HCT116 (cell line): ENCODE results near the gene BSCL2. TPM values are rescaled to one million over a fixed set of nuclear protein-coding genes. Genes with fewer than 3 reads are reported as not detected.

ENCODE experiments used
- ATAC-seq: fragments of 200-7000 bp; cut with Tn5 transposase; 2 replicates; pipeline ENCODE4 v1.9.1; 2020; ENCODE audit warnings: mild to moderate bottlenecking, moderate library complexity
- BruUV-seq: library from RNA; stranded (reverse); fragments of 400-500 nt; replicated peaks from 2 replicates; lab custom pipeline; 2021; lab: Mats Ljungman, UMichigan
- CTCF ChIA-PET: fragments of 300-600 bp; sonication (Branson Sonifier 250); formaldehyde crosslinking; loops from one replicate; lab custom pipeline; 2021; ENCODE audit warnings: antibody characterized with exemption; lab: Charles Lee
- POLR2A ChIA-PET: fragments of 300-600, 350-600 bp; sonication (Branson Sonifier 250); formaldehyde crosslinking; loops from one replicate; lab custom pipeline; 2021; ENCODE audit warnings: antibody characterized with exemption; lab: Charles Lee
- RAD21 ChIA-PET, 2 experiments: fragments of 300-600 bp; sonication (Branson Sonifier 250); formaldehyde crosslinking; loops; one replicate each; lab custom pipeline; 2023; ENCODE audit warnings: low total read pairs in 2 of 2; ENCODE audit not compliant: uncharacterized antibody in 2 of 2, unreplicated experiment in 2 of 2, low non-redundant PET in 1 of 2; lab: Charles Lee
- DNase-seq: peaks from one replicate; pipeline ENCODE4 v3.0.0-alpha.2; 2010; ENCODE audit warnings: low read depth, low spot score
- H2AFZ ChIP-seq: fragments of 200-600 bp; shearing (Covaris generic), sonication (generic); 2 replicates; pipeline ENCODE4 v1.6.1; 2017; ENCODE audit warnings: low read depth, mixed run types, mixed read lengths, antibody characterized with exemption, low read length; ENCODE audit not compliant: poor library complexity, severe bottlenecking
- H3K27ac ChIP-seq: 2 replicates; pipeline ENCODE4 v1.5.1; 2012; ENCODE audit warnings: low read depth, low read length
- H3K27me3 ChIP-seq: fragments of 200-600 bp; sonication (generic); 2 replicates; pipeline ENCODE4 v1.6.1; 2016; ENCODE audit warnings: mixed run types, low read length, mixed read lengths; ENCODE audit not compliant: insufficient read depth
- H3K36me3 ChIP-seq, 2 experiments: fragments of 200-500 bp in 1 of 2; fragments of 200-600 bp in 1 of 2; sonication (Bioruptor generic) in 1 of 2; sonication (generic) in 1 of 2; 2 replicates each; pipeline versions ENCODE4 v1.5.1 to v1.6.1; 2014 to 2016; ENCODE audit warnings: low read length in 2 of 2, inconsistent platforms in 1 of 2, mixed read lengths in 1 of 2, mixed run types in 1 of 2; ENCODE audit not compliant: insufficient read depth in 2 of 2, control insufficient read depth in 1 of 2
- H3K4me1 ChIP-seq, 2 experiments: fragments of 200-600 bp in 1 of 2; sonication (generic) in 1 of 2; 2 replicates each; pipeline versions ENCODE4 v1.5.1 to v1.6.1; 2012 to 2017; ENCODE audit warnings: low read length in 2 of 2, inconsistent platforms in 1 of 2, mild to moderate bottlenecking in 1 of 2, mixed read lengths in 1 of 2, mixed run types in 1 of 2, moderate library complexity in 1 of 2; ENCODE audit not compliant: insufficient read depth in 2 of 2, control insufficient read depth in 1 of 2
- H3K4me2 ChIP-seq: fragments of 200-600 bp; sonication (generic); 2 replicates; pipeline ENCODE4 v1.6.1; 2017; ENCODE audit warnings: mixed run types, low read length, mixed read lengths
- H3K4me3 ChIP-seq, 2 experiments: fragments of 200-600 bp in 1 of 2; sonication (generic) in 1 of 2; replicated peaks in 1 of 2; 2 replicates each; pipeline ENCODE4 v1.5.1; 2011 to 2016; ENCODE audit warnings: low read length in 2 of 2, control low read depth in 1 of 2, low read depth in 1 of 2, mild to moderate bottlenecking in 1 of 2, mixed read lengths in 1 of 2, mixed run types in 1 of 2
- H3K79me2 ChIP-seq: fragments of 200-600 bp; sonication (generic); 2 replicates; pipeline ENCODE4 v1.6.1; 2017; ENCODE audit warnings: mild to moderate bottlenecking, mixed run types, low read length, moderate library complexity, mixed read lengths; ENCODE audit not compliant: insufficient read depth
- H3K9ac ChIP-seq: fragments of 200-600 bp; sonication (generic); 2 replicates; pipeline ENCODE4 v1.6.1; 2016; ENCODE audit warnings: low read length, mixed read lengths
- H3K9me2 ChIP-seq: fragments of 200-600 bp; sonication (generic), shearing (Covaris generic); 2 replicates; pipeline ENCODE4 v1.6.1; 2017; ENCODE audit warnings: mixed run types, mild to moderate bottlenecking, moderate library complexity; ENCODE audit not compliant: insufficient read depth
- H3K9me3 ChIP-seq, 2 experiments: fragments of 200-500 bp in 1 of 2; fragments of 200-600 bp in 1 of 2; sonication (Bioruptor generic) in 1 of 2; sonication (generic) in 1 of 2; 2 replicates each; pipeline ENCODE4 v1.6.1; 2014 to 2017; ENCODE audit warnings: low read length in 2 of 2, mixed read lengths in 2 of 2, inconsistent platforms in 1 of 2, low read depth in 1 of 2, mild to moderate bottlenecking in 1 of 2, mixed run types in 1 of 2, moderate library complexity in 1 of 2; ENCODE audit not compliant: control insufficient read depth in 1 of 2, insufficient read depth in 1 of 2
- H4K20me1 ChIP-seq: fragments of 200-600 bp; sonication (generic), shearing (Covaris generic); 2 replicates; pipeline ENCODE4 v1.6.1; 2017; ENCODE audit warnings: mixed run types, mild to moderate bottlenecking, moderate library complexity; ENCODE audit not compliant: insufficient read depth
- CEBPB ChIP-seq: IDR thresholded peaks from 2 replicates; pipeline ENCODE4 v1.6.1; 2012; ENCODE audit warnings: low read depth
- CTCF ChIP-seq, 3 experiments: fragments of 200-600 bp in 1 of 3; sonication (generic) in 1 of 3; IDR thresholded peaks in 2 of 3; conservative IDR thresholded peaks in 1 of 3; 2 replicates each; pipeline ENCODE4 v1.5.1; 2012 to 2017; ENCODE audit warnings: low read depth in 2 of 3, low read length in 2 of 3, antibody characterized with exemption in 1 of 3, borderline replicate concordance in 1 of 3, control low read depth in 1 of 3, mild to moderate bottlenecking in 1 of 3, mixed read lengths in 1 of 3, mixed run types in 1 of 3, moderate library complexity in 1 of 3; ENCODE audit not compliant: insufficient read depth in 1 of 3
- ELF1 ChIP-seq: IDR thresholded peaks from 2 replicates; pipeline ENCODE4 v1.6.1; 2012; ENCODE audit warnings: low read depth, borderline replicate concordance
- EZH2 ChIP-seq: fragments of 200-600 bp; sonication (generic); IDR thresholded peaks from 2 replicates; pipeline ENCODE4 v1.6.1; 2017; ENCODE audit warnings: antibody characterized with exemption, mixed run types
- FOSL1 ChIP-seq: IDR thresholded peaks from 2 replicates; pipeline ENCODE4 v1.6.1; 2012; ENCODE audit warnings: low read depth
- MAX ChIP-seq: IDR thresholded peaks from 2 replicates; pipeline ENCODE4 v1.6.1; 2012
- POLR2A ChIP-seq: IDR thresholded peaks from 2 replicates; pipeline ENCODE4 v1.7.0; 2011; ENCODE audit warnings: borderline replicate concordance; ENCODE audit not compliant: insufficient read depth, insufficient read length; ENCODE audit errors: extremely low read depth
- RAD21 ChIP-seq: IDR thresholded peaks from 2 replicates; pipeline ENCODE4 v1.6.1; 2012; ENCODE audit warnings: low read depth, mild to moderate bottlenecking
- SIN3A ChIP-seq: IDR thresholded peaks from 2 replicates; pipeline ENCODE4 v1.6.1; 2012; ENCODE audit warnings: low read depth
- SRF ChIP-seq: IDR thresholded peaks from 2 replicates; pipeline ENCODE4 v1.6.1; 2012; ENCODE audit warnings: low read depth
- TCF7L2 ChIP-seq: IDR thresholded peaks from 2 replicates; pipeline ENCODE4 v1.7.0; 2011; ENCODE audit warnings: borderline replicate concordance, inconsistent platforms; ENCODE audit not compliant: insufficient read depth, insufficient read length; ENCODE audit errors: extremely low read depth
- YY1 ChIP-seq: IDR thresholded peaks from 2 replicates; pipeline ENCODE4 v1.6.1; 2011; ENCODE audit warnings: low read length, low read depth, moderate library complexity, mild to moderate bottlenecking; ENCODE audit not compliant: insufficient replicate concordance; ENCODE audit errors: extremely low read depth
- ZBTB33 ChIP-seq: IDR thresholded peaks from 2 replicates; pipeline ENCODE4 v1.6.1; 2011; ENCODE audit warnings: mild to moderate bottlenecking, low read length, moderate library complexity; ENCODE audit not compliant: insufficient replicate concordance; ENCODE audit errors: extremely low read depth
- intact Hi-C: fragments of 100-400 bp; cut with micrococcal nuclease; formaldehyde crosslinking; loops from 2 replicates; pipeline ENCODE4 v1.10.0; 2022
- total RNA-seq: library from RNA; stranded (reverse); gene quantifications from one replicate; pipeline ENCODE4 v1.2.1, GENCODE V29; 2021; ENCODE audit not compliant: unreplicated experiment

The BSCL2 gene
- total RNA-seq, 1 experiment from 2014 or later = 62.0 TPM

- peaks cover 49% of the 10 kb centered on the region for H3K79me2 ChIP-seq
- H3K27me3 ChIP-seq = no peaks in the 10 kb centered on the region
- ChIA-PET CTCF (no interaction called here), RAD21 (no interaction called here), POLR2A (interaction anchor here (3.0 kb wide), 1 partner anchor 10 kb away, joined by 16 read pairs; no protein-coding TSS in a partner anchor)
- intact Hi-C loops = loop anchor here (10.0 kb wide), 1 partner anchor 86 kb away; the partner anchor contains the start of gene POLR2G
- peak overlapping the region; percentile 84 for H3K9ac ChIP-seq
- BruUV-seq = no TSS peak
- DNase-seq (no peak), ATAC-seq (peak; percentile 6; the same call in 1 of the 2 replicates)
- H4K20me1 ChIP-seq = no peaks in the 10 kb centered on the region
- no peaks in the 10 kb centered on the region for H3K9me2 ChIP-seq
- peak overlapping the region; percentile 95 for H3K4me2 ChIP-seq
- no peaks in the 10 kb centered on the region for H3K9me3 ChIP-seq
- H3K4me3 ChIP-seq = peak overlapping the region; percentile 80 to 87
- TF ChIP-seq SRF (no peak), TCF7L2 (no peak), FOSL1 (no peak), RAD21 (no peak), POLR2A (no peak), SIN3A (no peak), ELF1 (no peak), CTCF (IDR thresholded peaks at IDR 0.05 in 2 of 3, conservative IDR thresholded peaks at IDR 0.05 in 1 of 3; ENCODE audit: borderline replicate concordance in 1 of 3, insufficient read depth in 1 of 3, low read depth in 2 of 3, low read length in 2 of 3) (no peak), CEBPB (no peak), YY1 (no peak), ZBTB33 (no peak), MAX (no peak), EZH2 (no peak)
- H3K27ac ChIP-seq = peak overlapping the region; percentile 82
- no peak overlapping the region for H2AFZ ChIP-seq
- H3K36me3 ChIP-seq = peaks cover 4 to 11% of the 10 kb centered on the region in 2 experiments; a peak in 3 of 4 replicates
- H3K4me1 ChIP-seq = peaks cover 24 to 45% of the 10 kb centered on the region in 2 experiments
Measured at GRCh38 chr11:62678433-62678769, 28.8 kb downstream of the BSCL2 start.
